ENCODE measurements around the gene NOL9.

The NOL9 gene

DNA sequence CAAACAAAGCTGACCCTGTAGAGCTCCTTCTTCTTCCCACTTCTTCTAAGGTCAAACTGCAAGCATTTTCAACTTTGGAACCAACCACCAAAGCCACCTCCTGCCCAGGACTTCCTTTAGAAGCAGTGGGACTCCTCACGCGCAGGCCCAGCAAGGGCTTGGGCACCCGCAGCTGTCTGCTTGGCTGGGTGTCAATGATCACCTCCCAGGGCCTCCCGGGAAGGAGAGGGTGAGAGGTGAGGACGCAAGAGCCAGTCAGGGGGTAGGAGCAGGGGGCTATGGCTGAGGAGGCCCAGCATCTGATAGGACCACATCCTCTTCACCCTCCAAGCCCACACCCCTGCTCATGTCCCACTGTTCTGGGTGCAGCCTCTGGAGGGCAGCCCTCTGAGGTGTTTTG lies 38.1 kb upstream of the NOL9 start:
- Histone ChIP-seq H4K91ac (ENCODE audit: low read length) (no peak overlapping the region), H3K9ac (ENCODE audit: low read length) (peak overlapping the region; percentile 8), H3K4me2 (ENCODE audit: low read length, poor library complexity, severe bottlenecking) (no peak overlapping the region), H3K4me1 (ENCODE audit: control insufficient read depth, insufficient read depth, low read depth, low read length) (peaks cover 7% of the 10 kb centered on the region), H2BK15ac (ENCODE audit: low read depth, poor library complexity, severe bottlenecking) (no peak overlapping the region), H2BK12ac (ENCODE audit: low read length in 2 of 2) (no peak overlapping the region), H3K14ac (ENCODE audit: low read length in 2 of 2) (no peak overlapping the region), H2AK5ac (ENCODE audit: low read length, severe bottlenecking) (no peak overlapping the region), H3K4ac (ENCODE audit: low read depth in 1 of 2, low read length in 2 of 2) (no peak overlapping the region), H3K27me3 (ENCODE audit: control insufficient read depth in 1 of 2, insufficient read depth in 1 of 2, low read length in 2 of 2) (no peaks in the 10 kb centered on the region), H2BK120ac (ENCODE audit: low read depth, low read length) (no peak overlapping the region), H3K9me3 (ENCODE audit: control insufficient read depth, low read length) (no peaks in the 10 kb centered on the region), H3K4me3 (ENCODE audit: insufficient read depth in 1 of 2, low read depth in 1 of 2, low read length in 2 of 2) (no peak overlapping the region), H3K36me3 (ENCODE audit: control insufficient read depth in 1 of 2, insufficient read depth in 2 of 2, low read depth in 1 of 2, low read length in 2 of 2) (peaks cover 94 to 99% of the 10 kb centered on the region in 2 experiments), H3K23ac (ENCODE audit: low read length in 2 of 2) (no peak overlapping the region), H2AFZ (ENCODE audit: low read depth, low read length) (no peak overlapping the region), H4K8ac (ENCODE audit: low read length) (no peak overlapping the region), H3K18ac (ENCODE audit: low read depth in 1 of 2, low read length in 2 of 2) (no peak overlapping the region), H2BK5ac (ENCODE audit: low read depth, low read length, poor library complexity, severe bottlenecking) (no peak overlapping the region), H3K27ac (ENCODE audit: low read length, poor library complexity, severe bottlenecking) (no peak overlapping the region), H3K79me1 (replicated peaks; ENCODE audit: low read length, poor library complexity, severe bottlenecking) (peaks cover 56% of the 10 kb centered on the region)
- no peak for DNase-seq
- 100% methylated on average over 3 of the region's 5 CpGs for WGBS

DNA sequence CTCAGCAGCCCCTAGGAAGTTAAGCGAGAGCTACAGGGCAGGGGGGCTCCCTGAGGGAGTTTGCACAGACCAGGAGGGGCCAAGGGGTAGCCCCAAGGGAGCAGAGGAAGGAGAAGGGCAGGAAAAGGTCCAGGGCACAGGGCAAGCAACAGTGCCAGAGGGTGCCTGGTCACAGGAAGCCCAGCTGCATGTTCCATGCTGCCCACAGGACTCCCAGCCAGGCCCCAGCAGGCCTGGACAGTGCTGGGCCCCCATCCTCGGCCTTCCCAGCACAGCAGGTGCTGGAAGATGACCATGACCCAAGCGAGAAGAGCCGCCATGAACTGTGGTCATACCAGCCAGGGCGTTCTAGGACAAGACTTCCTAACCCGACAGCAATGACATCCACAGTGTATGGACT lies 37.3 kb upstream of the NOL9 start:
- DNase-seq = no peak
- 87% methylated on average over 6 of the region's 6 CpGs for WGBS
- no peak overlapping the region for H4K91ac ChIP-seq (ENCODE audit: low read length)
- H2BK15ac ChIP-seq (ENCODE audit: low read depth, poor library complexity, severe bottlenecking) = no peak overlapping the region
- H4K8ac ChIP-seq (ENCODE audit: low read length) = no peak overlapping the region
- no peak overlapping the region for H3K23ac ChIP-seq (ENCODE audit: low read length in 2 of 2)
- no peak overlapping the region for H2BK12ac ChIP-seq (ENCODE audit: low read length in 2 of 2)
- H3K18ac ChIP-seq (ENCODE audit: low read depth in 1 of 2, low read length in 2 of 2) = no peak overlapping the region
- no peak overlapping the region for H3K27ac ChIP-seq (ENCODE audit: low read length, poor library complexity, severe bottlenecking)
- H2AK5ac ChIP-seq (ENCODE audit: low read length, severe bottlenecking) = no peak overlapping the region
- peaks cover 7% of the 10 kb centered on the region for H3K4me1 ChIP-seq (ENCODE audit: control insufficient read depth, insufficient read depth, low read depth, low read length)
- no peaks in the 10 kb centered on the region for H3K9me3 ChIP-seq (ENCODE audit: control insufficient read depth, low read length)
- H3K4me2 ChIP-seq (ENCODE audit: low read length, poor library complexity, severe bottlenecking) = no peak overlapping the region
- H3K14ac ChIP-seq (ENCODE audit: low read length in 2 of 2) = no peak overlapping the region
- H2BK120ac ChIP-seq (ENCODE audit: low read depth, low read length) = no peak overlapping the region
- no peaks in the 10 kb centered on the region for H3K27me3 ChIP-seq (ENCODE audit: control insufficient read depth in 1 of 2, insufficient read depth in 1 of 2, low read length in 2 of 2)
- no peak overlapping the region for H2AFZ ChIP-seq (ENCODE audit: low read depth, low read length)
- H3K36me3 ChIP-seq (ENCODE audit: control insufficient read depth in 1 of 2, insufficient read depth in 2 of 2, low read depth in 1 of 2, low read length in 2 of 2) = peaks cover 93 to 94% of the 10 kb centered on the region in 2 experiments
- H3K79me1 ChIP-seq (replicated peaks; ENCODE audit: low read length, poor library complexity, severe bottlenecking) = peaks cover 53% of the 10 kb centered on the region
- H2BK5ac ChIP-seq (ENCODE audit: low read depth, low read length, poor library complexity, severe bottlenecking) = no peak overlapping the region
- H3K4me3 ChIP-seq (ENCODE audit: insufficient read depth in 1 of 2, low read depth in 1 of 2, low read length in 2 of 2) = no peak overlapping the region
- no peak overlapping the region for H3K4ac ChIP-seq (ENCODE audit: low read depth in 1 of 2, low read length in 2 of 2)
- H3K9ac ChIP-seq (ENCODE audit: low read length) = no peak overlapping the region

DNA sequence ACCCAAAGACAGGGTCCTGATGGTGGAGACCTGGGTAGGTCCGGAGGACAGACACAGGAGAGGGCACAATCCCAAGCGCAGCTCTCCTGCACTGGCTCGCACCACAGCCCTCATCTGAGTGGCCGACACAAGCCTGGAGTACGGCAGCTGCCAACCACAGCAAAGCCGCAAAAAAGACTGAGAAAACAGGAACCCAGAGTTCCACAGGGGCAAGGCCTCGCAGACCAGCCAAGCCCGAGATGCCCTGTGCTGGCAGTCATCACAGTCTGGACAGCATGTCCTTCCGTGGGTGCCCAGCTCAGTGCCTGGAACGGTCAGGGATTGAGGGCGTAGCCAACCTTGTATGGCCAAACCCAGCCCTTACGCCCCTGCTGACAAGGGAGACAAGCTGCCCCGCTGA lies 36.9 kb upstream of the NOL9 start:
- H4K8ac ChIP-seq (ENCODE audit: low read length) = no peak overlapping the region
- no peak overlapping the region for H2BK120ac ChIP-seq (ENCODE audit: low read depth, low read length)
- H3K4me3 ChIP-seq (ENCODE audit: insufficient read depth in 1 of 2, low read depth in 1 of 2, low read length in 2 of 2) = no peak overlapping the region
- H3K23ac ChIP-seq (ENCODE audit: low read length in 2 of 2) = no peak overlapping the region
- H3K14ac ChIP-seq (ENCODE audit: low read length in 2 of 2) = no peak overlapping the region
- 97% methylated on average over 13 of the region's 13 CpGs for WGBS
- H2BK5ac ChIP-seq (ENCODE audit: low read depth, low read length, poor library complexity, severe bottlenecking) = no peak overlapping the region
- H4K91ac ChIP-seq (ENCODE audit: low read length) = no peak overlapping the region
- no peak overlapping the region for H2AK5ac ChIP-seq (ENCODE audit: low read length, severe bottlenecking)
- no peak overlapping the region for H3K4me2 ChIP-seq (ENCODE audit: low read length, poor library complexity, severe bottlenecking)
- H3K9me3 ChIP-seq (ENCODE audit: control insufficient read depth, low read length) = no peaks in the 10 kb centered on the region
- H3K4me1 ChIP-seq (ENCODE audit: control insufficient read depth, insufficient read depth, low read depth, low read length) = peaks cover 7% of the 10 kb centered on the region
- H3K9ac ChIP-seq (ENCODE audit: low read length) = no peak overlapping the region
- H3K36me3 ChIP-seq (ENCODE audit: control insufficient read depth in 1 of 2, insufficient read depth in 2 of 2, low read depth in 1 of 2, low read length in 2 of 2) = peaks cover 89 to 94% of the 10 kb centered on the region in 2 experiments
- H3K4ac ChIP-seq (ENCODE audit: low read depth in 1 of 2, low read length in 2 of 2) = no peak overlapping the region
- no peak overlapping the region for H3K27ac ChIP-seq (ENCODE audit: low read length, poor library complexity, severe bottlenecking)
- H2BK12ac ChIP-seq (ENCODE audit: low read length in 2 of 2) = no peak overlapping the region
- H2AFZ ChIP-seq (ENCODE audit: low read depth, low read length) = no peak overlapping the region
- no peak overlapping the region for H3K18ac ChIP-seq (ENCODE audit: low read depth in 1 of 2, low read length in 2 of 2)
- peaks cover 51% of the 10 kb centered on the region for H3K79me1 ChIP-seq (replicated peaks; ENCODE audit: low read length, poor library complexity, severe bottlenecking)
- no peak overlapping the region for H2BK15ac ChIP-seq (ENCODE audit: low read depth, poor library complexity, severe bottlenecking)
- H3K27me3 ChIP-seq (ENCODE audit: control insufficient read depth in 1 of 2, insufficient read depth in 1 of 2, low read length in 2 of 2) = no peaks in the 10 kb centered on the region
- no peak for DNase-seq

DNA sequence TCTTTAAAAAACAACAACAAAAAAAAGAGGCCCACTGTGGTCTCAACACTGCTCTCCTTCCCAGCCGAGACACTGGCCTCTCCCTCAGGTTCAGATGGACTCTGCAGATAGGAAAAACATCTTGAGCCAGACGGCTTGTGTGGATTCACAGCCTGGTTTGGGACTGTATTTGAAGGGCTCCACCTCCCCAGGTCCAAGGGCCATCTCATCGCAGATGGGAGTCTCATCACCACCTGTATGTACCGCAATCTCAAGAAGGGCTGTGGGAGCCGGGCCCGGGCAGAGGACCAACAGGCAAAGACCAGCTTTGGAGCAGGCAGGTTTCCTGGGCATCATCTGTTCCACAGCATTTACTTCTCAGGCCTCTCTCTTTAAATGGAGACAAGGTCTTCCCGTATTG lies 35.7 kb upstream of the NOL9 start:
- H3K9me3 ChIP-seq (ENCODE audit: control insufficient read depth, low read length) = no peaks in the 10 kb centered on the region
- H3K36me3 ChIP-seq (ENCODE audit: control insufficient read depth in 1 of 2, insufficient read depth in 2 of 2, low read depth in 1 of 2, low read length in 2 of 2) = peaks cover 77 to 91% of the 10 kb centered on the region in 2 experiments
- H2BK15ac ChIP-seq (ENCODE audit: low read depth, poor library complexity, severe bottlenecking) = no peak overlapping the region
- no peaks in the 10 kb centered on the region for H3K27me3 ChIP-seq (ENCODE audit: control insufficient read depth in 1 of 2, insufficient read depth in 1 of 2, low read length in 2 of 2)
- WGBS = 89% methylated on average over 7 of the region's 7 CpGs
- DNase-seq = no peak
- H2AK5ac ChIP-seq (ENCODE audit: low read length, severe bottlenecking) = no peak overlapping the region
- H3K79me1 ChIP-seq (replicated peaks; ENCODE audit: low read length, poor library complexity, severe bottlenecking) = peaks cover 51% of the 10 kb centered on the region
- no peak overlapping the region for H3K4ac ChIP-seq (ENCODE audit: low read depth in 1 of 2, low read length in 2 of 2)
- H2BK120ac ChIP-seq (ENCODE audit: low read depth, low read length) = no peak overlapping the region
- H3K4me1 ChIP-seq (ENCODE audit: control insufficient read depth, insufficient read depth, low read depth, low read length) = peaks cover 9% of the 10 kb centered on the region
- H3K4me3 ChIP-seq (ENCODE audit: insufficient read depth in 1 of 2, low read depth in 1 of 2, low read length in 2 of 2) = no peak overlapping the region
- no peak overlapping the region for H3K23ac ChIP-seq (ENCODE audit: low read length in 2 of 2)
- peak overlapping the region; percentile 62 for H3K9ac ChIP-seq (ENCODE audit: low read length)
- no peak overlapping the region for H2BK12ac ChIP-seq (ENCODE audit: low read length in 2 of 2)
- H3K4me2 ChIP-seq (ENCODE audit: low read length, poor library complexity, severe bottlenecking) = no peak overlapping the region
- H3K27ac ChIP-seq (ENCODE audit: low read length, poor library complexity, severe bottlenecking) = no peak overlapping the region
- H2BK5ac ChIP-seq (ENCODE audit: low read depth, low read length, poor library complexity, severe bottlenecking) = no peak overlapping the region
- H4K91ac ChIP-seq (ENCODE audit: low read length) = no peak overlapping the region
- no peak overlapping the region for H3K18ac ChIP-seq (ENCODE audit: low read depth in 1 of 2, low read length in 2 of 2)
- no peak overlapping the region for H4K8ac ChIP-seq (ENCODE audit: low read length)
- no peak overlapping the region for H3K14ac ChIP-seq (ENCODE audit: low read length in 2 of 2)
- no peak overlapping the region for H2AFZ ChIP-seq (ENCODE audit: low read depth, low read length)
